Caco-2 (cell line): ENCODE data around the gene GARIN1A. TPM values are rescaled to one million over a fixed set of nuclear protein-coding genes. Genes with fewer than 3 reads are reported as not detected.

ENCODE experiments used
- BruUV-seq: library from RNA; stranded (reverse); fragments of 400-500 nt; replicated peaks from 2 replicates; lab custom pipeline; 2021; lab: Mats Ljungman, UMichigan
- CTCF ChIA-PET: fragments of 300-600 bp; sonication (Branson Sonifier 250); formaldehyde crosslinking; loops from one replicate; lab custom pipeline; 2022; ENCODE audit warnings: antibody characterized with exemption; lab: Charles Lee
- POLR2A ChIA-PET: fragments of 300-600 bp; sonication (Branson Sonifier 250); formaldehyde crosslinking; loops from one replicate; lab custom pipeline; 2022; ENCODE audit warnings: antibody characterized with exemption; lab: Charles Lee
- DNase-seq, 2 experiments: peaks; one replicate each; pipeline versions ENCODE4 v3.0.0 to v3.0.0-alpha.2; 2020 to 2022
- H3K27me3 ChIP-seq: replicated peaks from 2 replicates; pipeline ENCODE4 v1.6.0; 2011; ENCODE audit warnings: low read length; ENCODE audit not compliant: control insufficient read depth, insufficient read depth
- H3K36me3 ChIP-seq: 2 replicates; pipeline ENCODE4 v1.5.1; 2011; ENCODE audit warnings: low read length; ENCODE audit not compliant: control insufficient read depth, insufficient read depth
- H3K4me1 ChIP-seq: fragments of 250-450 bp; sonication (Bioruptor Pico); 2 replicates; pipeline ENCODE4 v1.5.1; 2020; ENCODE audit warnings: mild to moderate bottlenecking
- H3K4me3 ChIP-seq: 2 replicates; pipeline ENCODE4 v1.5.1; 2011; ENCODE audit warnings: low read depth, mild to moderate bottlenecking, control low read depth, low read length
- H3K9me3 ChIP-seq: fragments of 250-450 bp; sonication (Bioruptor Pico); 2 replicates; pipeline ENCODE4 v1.5.1; 2020; ENCODE audit warnings: mild to moderate bottlenecking, moderate library complexity
- H3K27ac Mint-ChIP-seq: one replicate; pipeline ENCODE4 v1.8.0; 2022; ENCODE audit warnings: mixed read lengths; ENCODE audit not compliant: unreplicated experiment
- H3K27me3 Mint-ChIP-seq: one replicate; pipeline ENCODE4 v1.8.0; 2022; ENCODE audit warnings: mixed read lengths; ENCODE audit not compliant: insufficient read depth, unreplicated experiment
- H3K36me3 Mint-ChIP-seq: one replicate; pipeline ENCODE4 v1.8.0; 2022; ENCODE audit warnings: mild to moderate bottlenecking, mixed read lengths; ENCODE audit not compliant: insufficient read depth, unreplicated experiment
- H3K4me1 Mint-ChIP-seq: one replicate; pipeline ENCODE4 v1.8.0; 2022; ENCODE audit warnings: low read depth, mixed read lengths; ENCODE audit not compliant: unreplicated experiment
- H3K4me3 Mint-ChIP-seq: one replicate; pipeline ENCODE4 v1.8.0; 2022; ENCODE audit warnings: mild to moderate bottlenecking, moderate library complexity, mixed read lengths; ENCODE audit not compliant: unreplicated experiment
- H3K9me3 Mint-ChIP-seq: one replicate; pipeline ENCODE4 v1.8.0; 2022; ENCODE audit warnings: mixed read lengths; ENCODE audit not compliant: unreplicated experiment
- CTCF ChIP-seq, 2 experiments: fragments of 200-600 bp in 1 of 2; IDR thresholded peaks; 1 replicate in 1 of 2; 2 replicates in 1 of 2; pipeline versions ENCODE4 v1.5.1 to v1.8.0; 2011 to 2022; ENCODE audit warnings: antibody characterized with exemption in 1 of 2, control low read depth in 1 of 2, inconsistent platforms in 1 of 2, low read depth in 1 of 2, low read length in 1 of 2, mild to moderate bottlenecking in 1 of 2, moderate library complexity in 1 of 2; ENCODE audit not compliant: insufficient read depth in 1 of 2, severe bottlenecking in 1 of 2, unreplicated experiment in 1 of 2
- intact Hi-C: fragments of 100-400 bp; cut with micrococcal nuclease; formaldehyde crosslinking; loops from one replicate; pipeline ENCODE4 v1.10.0; 2022; ENCODE audit not compliant: unreplicated experiment
- total RNA-seq: library from RNA; stranded (reverse); gene quantifications from 2 replicates; pipeline ENCODE4 v1.2.3, GENCODE V29; 2022

GARIN1A gene
- total RNA-seq, 1 experiment from 2014 or later = 0.48 TPM

GRCh38 chr7:128697302-128697905, 25.3 kb downstream of the GARIN1A start:
- TF ChIP-seq CTCF (IDR thresholded peaks at IDR 0.05; ENCODE audit: insufficient read depth in 1 of 2, low read depth in 1 of 2, low read length in 1 of 2, severe bottlenecking in 1 of 2, unreplicated experiment in 1 of 2) = no peak
- no peaks in the 10 kb centered on the region for H3K36me3 Mint-ChIP-seq
- Histone ChIP-seq H3K27me3 (no peaks in the 10 kb centered on the region), H3K9me3 (no peaks in the 10 kb centered on the region; the same call in 1 of the 2 replicates), H3K4me3 (no peak overlapping the region), H3K4me1 (no peaks in the 10 kb centered on the region), H3K36me3 (no peaks in the 10 kb centered on the region)
- H3K27me3 Mint-ChIP-seq = peaks cover 9% of the 10 kb centered on the region
- H3K4me3 Mint-ChIP-seq = no peak overlapping the region
- POLR2A ChIA-PET = no interaction called here
- DNase-seq = no peak
- no peaks in the 10 kb centered on the region for H3K9me3 Mint-ChIP-seq
- no peak overlapping the region for H3K27ac Mint-ChIP-seq
- intact Hi-C loops = no loop called here
- CTCF ChIA-PET = interaction anchor here (0.6 kb wide), 1 partner anchor 173 kb away, joined by 4 read pairs; no protein-coding TSS in a partner anchor
- BruUV-seq = no TSS peak
- H3K4me1 Mint-ChIP-seq = no peaks in the 10 kb centered on the region

- no peaks in the 10 kb centered on the region for H3K4me1 ChIP-seq
- BruUV-seq = no TSS peak
- H3K27me3 Mint-ChIP-seq = peaks cover 8% of the 10 kb centered on the region
- H3K4me3 Mint-ChIP-seq = no peak overlapping the region
- H3K9me3 ChIP-seq = no peaks in the 10 kb centered on the region; the same call in 1 of the 2 replicates
- TF ChIP-seq CTCF (IDR thresholded peaks at IDR 0.05; ENCODE audit: insufficient read depth in 1 of 2, low read depth in 1 of 2, low read length in 1 of 2, severe bottlenecking in 1 of 2, unreplicated experiment in 1 of 2) = no peak
- no peak overlapping the region for H3K4me3 ChIP-seq
- ChIA-PET CTCF (interaction anchor here (0.9 kb wide), 1 partner anchor 27 kb away, joined by 3 read pairs; the partner anchor contains the start of gene GARIN1A), POLR2A (no interaction called here)
- no peak for DNase-seq
- H3K36me3 Mint-ChIP-seq = no peaks in the 10 kb centered on the region
- no peaks in the 10 kb centered on the region for H3K36me3 ChIP-seq
- no peaks in the 10 kb centered on the region for H3K27me3 ChIP-seq
- H3K9me3 Mint-ChIP-seq = no peaks in the 10 kb centered on the region
- H3K4me1 Mint-ChIP-seq = no peaks in the 10 kb centered on the region
- intact Hi-C loops = no loop called here
- no peak overlapping the region for H3K27ac Mint-ChIP-seq
Observed at GRCh38 chr7:128699196-128699712, 27.2 kb downstream of the GARIN1A start.

GRCh38 chr7:128699895-128700294, 27.8 kb downstream of the GARIN1A start:
- ChIA-PET CTCF (interaction anchor here (0.9 kb wide), 1 partner anchor 28 kb away, joined by 3 read pairs; the partner anchor contains the start of gene GARIN1A), POLR2A (no interaction called here)
- Histone ChIP-seq H3K9me3 (no peaks in the 10 kb centered on the region; the same call in 1 of the 2 replicates), H3K27me3 (no peaks in the 10 kb centered on the region), H3K4me1 (no peaks in the 10 kb centered on the region), H3K4me3 (no peak overlapping the region), H3K36me3 (no peaks in the 10 kb centered on the region)
- intact Hi-C loops = no loop called here
- no peak for DNase-seq
- Mint-ChIP-seq H3K4me1 (no peaks in the 10 kb centered on the region), H3K4me3 (no peak overlapping the region), H3K27ac (no peak overlapping the region), H3K9me3 (no peaks in the 10 kb centered on the region), H3K36me3 (no peaks in the 10 kb centered on the region), H3K27me3 (peaks cover 8% of the 10 kb centered on the region)
- no TSS peak for BruUV-seq
- TF ChIP-seq CTCF (IDR thresholded peaks at IDR 0.05; ENCODE audit: insufficient read depth in 1 of 2, low read depth in 1 of 2, low read length in 1 of 2, severe bottlenecking in 1 of 2, unreplicated experiment in 1 of 2) = no peak
